ENCODE data around the gene SP2. TPM values are rescaled to one million over a fixed set of nuclear protein-coding genes. Genes with fewer than 3 reads are reported as not detected.

SP2 gene
- total and polyA plus RNA-seq, 2 of the 13 experiments (the other 11 are each of a cell fraction or from before 2014, with no cell fraction given) = 1.4 to 4.8 TPM

DNA sequence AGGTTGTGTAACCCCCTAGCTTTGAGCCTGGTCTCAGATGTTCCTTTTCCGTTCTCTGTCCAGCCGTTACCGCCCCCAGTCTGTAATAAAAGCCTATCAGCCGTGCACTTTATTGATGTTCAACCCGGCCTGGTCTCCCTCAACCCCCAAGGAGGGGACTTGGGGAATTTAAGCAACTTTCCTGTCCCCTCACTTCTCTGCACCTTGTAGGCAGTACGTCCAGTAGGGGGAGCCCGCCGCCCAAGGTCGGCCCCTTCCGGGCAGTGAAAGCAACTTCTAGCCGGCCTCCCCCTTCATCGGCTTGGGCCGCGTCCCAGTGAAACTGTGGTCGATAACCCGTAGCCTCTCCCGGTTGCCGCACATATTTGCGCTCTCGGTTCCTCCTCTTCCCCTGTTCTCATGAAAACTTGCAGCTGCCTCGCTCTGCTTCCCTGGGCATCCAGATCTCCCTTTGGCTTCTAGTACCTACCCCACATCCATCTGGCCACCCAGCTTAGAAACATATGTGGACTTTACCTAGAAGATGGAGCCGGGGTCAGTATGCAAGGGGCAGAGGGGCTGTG is 53.2 kb downstream of the SP2 start (continued):
- no peak for TF ChIP-seq SNAI1 (CRISPR knock-in tag; IDR thresholded peaks at IDR 0.05; ENCODE audit: borderline replicate concordance)
- TF ChIP-seq CCDC6 (CRISPR knock-in tag; IDR thresholded peaks at IDR 0.05) = peak; percentile 77
- TF ChIP-seq POGZ (CRISPR knock-in tag; IDR thresholded peaks at IDR 0.05) = no peak; the same call in 1 of the 2 replicates
- TF ChIP-seq ATF2 (CRISPR knock-in tag; IDR thresholded peaks at IDR 0.05) = no peak; the same call in 1 of the 2 replicates
- TF ChIP-seq ZNF230 (CRISPR knock-in tag; IDR thresholded peaks at IDR 0.05) = no peak; the same call in 1 of the 2 replicates
- TF ChIP-seq HOXA5 (CRISPR knock-in tag; IDR thresholded peaks at IDR 0.05) = 0 out of 2 replicates have a peak, but pooled peaks have one; percentile 34
- peak; percentile 75; the same call in 1 of the 2 replicates for TF ChIP-seq ZFX (CRISPR knock-in tag; IDR thresholded peaks at IDR 0.05; ENCODE audit: low read depth)
- peak; percentile 71; the same call in 1 of the 2 replicates for TF ChIP-seq ZFP91 (CRISPR knock-in tag; IDR thresholded peaks at IDR 0.05; ENCODE audit: borderline replicate concordance)
- TF ChIP-seq MZF1 (CRISPR knock-in tag; IDR thresholded peaks at IDR 0.05; ENCODE audit: borderline replicate concordance) = no peak
- TF ChIP-seq HMGXB4 (CRISPR knock-in tag; IDR thresholded peaks at IDR 0.05; ENCODE audit: borderline replicate concordance in 1 of 2, low read depth in 1 of 2) = peak; percentile 85 to 89; a peak in 3 of 4 replicates
- no peak for TF ChIP-seq ZNF674 (CRISPR knock-in tag; IDR thresholded peaks at IDR 0.05; ENCODE audit: low read depth)
- TF ChIP-seq AGO1 (IDR thresholded peaks at IDR 0.05; ENCODE audit: low read depth, low read length, poor library complexity, severe bottlenecking) = peak; percentile 43
- TF ChIP-seq TBX3 (IDR thresholded peaks at IDR 0.05; ENCODE audit: borderline replicate concordance) = no peak
- peak; percentile 87 for TF ChIP-seq ZNF646 (CRISPR knock-in tag; IDR thresholded peaks at IDR 0.05)
- TF ChIP-seq NCOR1 (IDR thresholded peaks at IDR 0.05; ENCODE audit: borderline replicate concordance, low read length) = 0 out of 2 replicates have a peak, but pooled peaks have one; percentile 0
- peak; percentile 84 for TF ChIP-seq ZNF724P (CRISPR knock-in tag; IDR thresholded peaks at IDR 0.05; ENCODE audit: borderline replicate concordance)
- TF ChIP-seq ZNF614 (CRISPR knock-in tag; IDR thresholded peaks at IDR 0.05; ENCODE audit: borderline replicate concordance) = 0 out of 2 replicates have a peak, but pooled peaks have one; percentile 10

Measured in HepG2 (cell line).